Measurements from ENCODE around the gene SLC6A11. TPM values are rescaled to one million over a fixed set of nuclear protein-coding genes. Genes with fewer than 3 reads are reported as not detected.

The SLC6A11 gene
- total RNA-seq, 2 experiments from 2014 or later, result not detected

DNA sequence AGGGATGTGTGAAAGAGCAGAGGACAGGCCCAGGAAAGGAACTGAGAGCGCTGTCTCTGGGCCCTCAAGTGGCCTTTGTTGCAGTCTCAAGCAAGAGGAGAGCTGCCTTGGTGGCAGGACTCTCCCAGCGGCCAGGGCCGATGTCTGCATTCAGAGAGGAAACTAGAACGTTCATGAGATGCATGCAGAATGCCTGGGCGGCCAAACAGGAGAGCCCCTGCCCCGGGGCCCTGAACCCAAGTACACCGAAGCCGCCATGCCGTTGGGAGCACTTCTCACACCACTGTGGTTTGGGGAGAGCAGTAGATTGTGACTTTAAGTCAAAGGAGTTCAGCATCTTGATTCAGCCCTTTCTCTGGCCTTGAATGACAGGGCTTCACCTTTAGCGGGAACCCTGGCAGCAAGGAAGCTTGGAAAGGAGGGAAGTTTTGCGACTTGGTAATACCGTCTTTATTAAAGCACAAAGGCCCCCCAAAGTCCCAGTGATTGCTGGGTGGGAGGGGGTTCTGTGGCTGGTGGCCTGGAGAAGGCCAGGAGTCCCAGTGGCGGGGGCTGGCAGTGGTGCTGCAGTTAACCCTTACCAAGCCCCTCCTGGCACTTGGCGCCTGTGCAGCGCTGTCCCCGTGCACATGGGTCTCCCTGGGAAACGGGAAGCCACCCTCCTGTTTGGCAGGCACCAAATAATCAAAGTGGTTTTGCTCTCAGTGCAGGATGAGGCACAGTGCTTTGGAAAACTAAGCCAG lies 36.2 kb downstream of the SLC6A11 start:
- no peak overlapping the region for H3K27ac Mint-ChIP-seq
- no peaks in the 10 kb centered on the region for H3K4me1 Mint-ChIP-seq (ENCODE audit: low read depth)
- no peaks in the 10 kb centered on the region for H3K36me3 Mint-ChIP-seq
- H3K9me3 Mint-ChIP-seq, result no peaks in the 10 kb centered on the region
- no peak for DNase-seq
- CTCF ChIA-PET, result no interaction called here
- intact Hi-C loops (cut with micrococcal nuclease), result no loop called here
- H3K27me3 Mint-ChIP-seq, result peaks cover 17% of the 10 kb centered on the region
- POLR2A ChIA-PET, result no interaction called here
- H3K4me3 Mint-ChIP-seq, result no peak overlapping the region

DNA sequence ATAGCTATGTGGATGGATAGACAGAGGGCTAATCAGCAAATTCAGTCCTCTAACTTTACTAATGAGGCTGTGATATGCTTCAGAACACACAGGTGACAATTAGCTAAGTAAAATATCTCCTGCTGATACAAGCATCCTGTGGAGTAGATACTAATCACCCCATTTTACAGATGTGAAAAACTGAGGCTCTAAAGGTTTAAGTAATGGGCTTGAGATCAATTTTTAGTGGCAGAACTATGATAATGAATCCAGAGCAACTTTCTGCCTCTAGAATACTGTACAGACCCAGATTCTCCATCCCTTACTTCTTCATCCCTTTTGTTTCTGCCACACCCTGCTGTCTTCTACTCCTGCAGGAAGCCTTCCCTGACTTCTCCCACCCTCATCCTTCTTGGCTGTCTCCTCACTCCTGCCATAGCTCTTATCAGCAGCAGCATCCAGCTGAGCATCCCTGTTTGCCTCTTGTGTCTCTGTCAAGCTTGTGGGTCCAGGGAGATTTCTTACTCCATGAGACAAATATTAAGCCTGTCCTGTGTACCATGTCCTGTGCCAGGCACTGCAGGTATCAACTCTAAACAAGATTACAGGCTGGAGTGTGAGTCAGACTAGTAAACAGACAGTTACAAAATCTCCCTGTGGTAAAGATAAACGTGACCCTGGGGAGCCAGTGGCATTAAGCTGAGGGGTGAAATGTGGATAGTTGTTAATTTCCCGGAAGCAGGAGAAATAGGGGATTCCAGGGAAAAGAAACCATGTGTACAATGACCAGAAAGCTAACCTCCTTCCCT lies 39.2 kb downstream of the SLC6A11 start:
- H3K27ac Mint-ChIP-seq, result no peak overlapping the region
- H3K27me3 Mint-ChIP-seq, result peaks cover 14% of the 10 kb centered on the region
- CTCF ChIA-PET, result interaction anchor here (0.6 kb wide), 1 partner anchor 77 kb away, joined by 3 read pairs; no protein-coding TSS in a partner anchor
- H3K36me3 Mint-ChIP-seq, result no peaks in the 10 kb centered on the region
- POLR2A ChIA-PET, result no interaction called here
- H3K4me1 Mint-ChIP-seq (ENCODE audit: low read depth), result no peaks in the 10 kb centered on the region
- H3K4me3 Mint-ChIP-seq, result no peak overlapping the region
- DNase-seq, result no peak
- no peaks in the 10 kb centered on the region for H3K9me3 Mint-ChIP-seq
- intact Hi-C loops (cut with micrococcal nuclease), result no loop called here

DNA sequence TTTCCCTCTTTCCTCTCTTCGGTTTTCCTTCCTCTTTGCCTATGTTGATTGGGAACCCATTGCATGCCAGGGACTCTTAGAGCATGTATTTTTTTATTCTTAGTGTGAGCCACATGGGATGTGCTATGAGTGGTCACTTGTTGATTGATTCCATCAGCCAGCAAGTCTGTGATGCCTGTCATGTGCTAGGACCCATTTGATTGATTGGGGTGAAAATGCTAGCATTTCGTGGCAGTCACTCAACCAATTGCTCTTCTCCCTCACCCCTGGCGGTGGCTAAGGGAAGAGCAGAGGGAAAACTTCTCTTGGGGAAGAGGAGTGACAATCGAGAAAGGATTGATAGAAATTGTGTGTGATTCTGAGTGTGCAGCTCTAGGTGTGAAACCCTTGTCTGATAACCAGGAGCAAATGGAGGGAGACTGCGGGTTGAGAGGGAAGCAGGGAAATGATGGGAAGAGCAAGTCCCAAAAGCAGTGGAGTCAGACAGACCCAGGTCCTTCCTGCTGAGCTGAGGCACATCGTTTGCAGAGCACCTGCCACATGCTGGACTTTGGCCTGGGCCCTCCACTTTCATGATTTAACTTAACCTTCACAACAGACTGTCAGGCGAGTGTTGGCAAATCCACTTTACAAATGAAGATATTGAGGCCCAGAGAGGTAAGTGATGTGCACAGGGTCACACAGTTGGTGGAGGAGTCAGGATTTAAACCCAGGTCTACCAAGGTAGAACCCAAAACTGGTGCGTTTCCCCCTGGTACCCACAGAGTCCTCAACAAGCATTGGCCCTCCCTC lies 40.0 kb downstream of the SLC6A11 start:
- intact Hi-C loops (cut with micrococcal nuclease), result no loop called here
- ChIA-PET POLR2A (no interaction called here), CTCF (interaction anchor here (0.6 kb wide), 1 partner anchor 77 kb away, joined by 3 read pairs; no protein-coding TSS in a partner anchor)
- Mint-ChIP-seq H3K4me1 (ENCODE audit: low read depth) (no peaks in the 10 kb centered on the region), H3K27me3 (peaks cover 14% of the 10 kb centered on the region), H3K36me3 (no peaks in the 10 kb centered on the region), H3K9me3 (no peaks in the 10 kb centered on the region), H3K4me3 (no peak overlapping the region), H3K27ac (no peak overlapping the region)
- DNase-seq, result no peak

DNA sequence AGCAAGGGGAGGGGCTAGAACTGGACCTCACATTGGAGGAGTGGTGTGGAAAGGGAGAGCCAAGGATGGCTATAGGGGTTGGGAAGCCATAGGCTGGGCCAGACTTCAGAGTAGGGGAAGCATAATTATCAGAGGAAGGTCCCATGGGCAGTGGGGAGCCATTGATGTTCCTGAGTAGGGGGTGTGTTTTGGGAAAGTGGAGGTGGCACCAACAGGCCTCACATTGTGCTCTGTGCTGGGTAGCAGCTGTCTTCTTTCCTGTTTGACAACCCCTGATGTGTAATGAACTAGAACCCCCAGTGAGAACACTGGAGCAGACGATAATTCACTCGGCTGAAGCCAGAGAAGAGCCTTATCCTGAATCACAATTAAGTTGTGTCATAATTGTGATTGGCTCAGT lies 41.2 kb downstream of the SLC6A11 start:
- intact Hi-C loops (cut with micrococcal nuclease), result no loop called here
- H3K27me3 Mint-ChIP-seq, result peaks cover 14% of the 10 kb centered on the region

DNA sequence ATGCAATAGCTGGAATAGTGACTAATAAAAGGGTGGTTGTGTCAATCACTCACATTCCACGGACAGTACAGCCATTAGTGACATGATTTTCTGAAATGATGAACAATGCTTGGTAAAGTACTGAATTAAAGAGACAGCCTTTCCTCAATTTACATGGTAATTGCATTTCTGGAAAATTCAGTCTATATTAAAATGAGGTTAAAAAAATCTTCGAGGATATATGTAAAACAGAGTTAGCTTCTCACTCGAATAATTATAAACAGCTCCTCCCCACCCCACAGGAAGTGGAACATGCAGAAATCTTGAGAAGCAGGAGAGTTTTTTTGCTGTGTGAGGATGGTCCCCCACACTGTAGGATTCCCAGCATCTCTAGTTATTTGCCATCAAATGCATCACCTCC lies 42.1 kb downstream of the SLC6A11 start:
- Mint-ChIP-seq H3K27me3 (peaks cover 12% of the 10 kb centered on the region), H3K9me3 (no peaks in the 10 kb centered on the region), H3K4me1 (ENCODE audit: low read depth) (no peaks in the 10 kb centered on the region), H3K36me3 (no peaks in the 10 kb centered on the region), H3K4me3 (no peak overlapping the region), H3K27ac (no peak overlapping the region)
- intact Hi-C loops (cut with micrococcal nuclease), result no loop called here
- POLR2A ChIA-PET, result no interaction called here
- no peak for DNase-seq
- CTCF ChIA-PET, result no interaction called here

More for the DNA sequence above, 41.2 kb downstream of the SLC6A11 start:
- ChIA-PET POLR2A (no interaction called here), CTCF (no interaction called here)
- no peaks in the 10 kb centered on the region for H3K36me3 Mint-ChIP-seq
- DNase-seq, result no peak
- H3K9me3 Mint-ChIP-seq, result no peaks in the 10 kb centered on the region
- no peak overlapping the region for H3K4me3 Mint-ChIP-seq
- no peaks in the 10 kb centered on the region for H3K4me1 Mint-ChIP-seq (ENCODE audit: low read depth)
- no peak overlapping the region for H3K27ac Mint-ChIP-seq

DNA sequence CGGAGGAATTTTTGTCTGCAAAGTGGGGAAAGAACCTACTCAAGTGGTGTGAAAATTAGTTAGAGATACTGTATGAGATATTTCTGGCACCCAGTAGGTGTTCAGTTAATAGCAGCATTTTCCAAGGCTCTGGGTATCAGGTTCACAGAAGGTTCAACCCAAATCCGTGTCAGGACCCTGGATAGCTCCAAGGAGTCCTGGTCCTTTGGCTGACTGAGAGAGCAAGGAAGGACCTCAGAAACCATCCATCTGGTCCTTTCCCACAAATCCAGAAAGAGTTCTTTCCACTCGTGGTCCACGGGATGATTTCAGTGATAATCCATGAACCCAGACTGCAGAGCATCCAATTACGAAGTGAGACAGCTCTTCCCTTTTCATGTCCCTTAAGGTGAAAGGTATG lies 51.4 kb downstream of the SLC6A11 start:
- DNase-seq, result no peak
- Mint-ChIP-seq H3K4me3 (no peak overlapping the region), H3K27me3 (peaks cover 2% of the 10 kb centered on the region), H3K4me1 (ENCODE audit: low read depth) (no peaks in the 10 kb centered on the region), H3K9me3 (no peaks in the 10 kb centered on the region), H3K36me3 (no peaks in the 10 kb centered on the region), H3K27ac (no peak overlapping the region)
- CTCF ChIA-PET, result no interaction called here
- intact Hi-C loops (cut with micrococcal nuclease), result no loop called here
- POLR2A ChIA-PET, result no interaction called here

DNA sequence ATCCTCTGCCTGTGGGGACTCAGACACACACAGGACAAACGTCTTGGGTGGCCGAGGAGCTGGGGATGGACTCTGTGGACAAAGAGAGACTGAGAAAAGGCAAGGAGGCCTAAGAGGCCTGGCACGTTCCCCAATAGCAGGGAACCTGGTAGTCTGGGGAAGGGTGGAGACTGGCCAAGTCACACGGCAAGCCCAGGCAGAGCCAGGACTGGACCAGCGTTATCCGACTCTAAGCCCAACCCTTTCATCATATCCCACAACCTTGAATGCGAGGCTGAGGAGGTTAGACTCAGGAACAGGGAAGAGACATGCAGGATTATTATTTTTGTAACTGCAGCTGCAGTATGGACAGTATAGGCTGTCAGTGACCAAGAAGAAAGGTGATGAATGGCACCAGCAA lies 53.4 kb downstream of the SLC6A11 start:
- H3K27ac Mint-ChIP-seq, result no peak overlapping the region
- no peak overlapping the region for H3K4me3 Mint-ChIP-seq
- ChIA-PET POLR2A (no interaction called here), CTCF (no interaction called here)
- intact Hi-C loops (cut with micrococcal nuclease), result no loop called here
- no peaks in the 10 kb centered on the region for H3K9me3 Mint-ChIP-seq
- peaks cover 2% of the 10 kb centered on the region for H3K27me3 Mint-ChIP-seq
- H3K36me3 Mint-ChIP-seq, result no peaks in the 10 kb centered on the region
- no peaks in the 10 kb centered on the region for H3K4me1 Mint-ChIP-seq (ENCODE audit: low read depth)
- no peak for DNase-seq

DNA sequence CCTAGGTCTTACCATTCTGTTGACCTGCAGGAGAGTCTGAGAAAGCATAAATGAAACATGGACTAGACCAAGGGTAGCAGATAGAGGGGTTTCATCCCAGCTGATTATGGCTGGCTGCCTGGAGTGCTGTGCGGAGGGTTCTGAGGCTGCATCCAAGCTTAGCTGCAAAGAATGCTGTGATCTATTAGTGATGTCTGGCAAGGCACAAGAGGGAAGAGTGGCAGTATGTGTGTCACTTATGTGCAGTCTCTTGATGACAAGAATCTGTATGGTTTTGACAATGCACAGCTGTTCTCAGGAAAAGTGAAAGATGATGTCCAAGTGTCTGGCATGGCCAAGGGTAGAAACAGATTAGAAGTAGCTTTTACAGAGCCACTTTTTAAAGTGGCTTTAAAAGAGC lies 54.3 kb downstream of the SLC6A11 start:
- Mint-ChIP-seq H3K36me3 (no peaks in the 10 kb centered on the region), H3K4me3 (no peak overlapping the region), H3K9me3 (no peaks in the 10 kb centered on the region), H3K4me1 (ENCODE audit: low read depth) (no peaks in the 10 kb centered on the region), H3K27ac (no peak overlapping the region), H3K27me3 (peaks cover 2% of the 10 kb centered on the region)
- CTCF ChIA-PET, result no interaction called here
- intact Hi-C loops (cut with micrococcal nuclease), result no loop called here
- DNase-seq, result no peak
- POLR2A ChIA-PET, result no interaction called here

DNA sequence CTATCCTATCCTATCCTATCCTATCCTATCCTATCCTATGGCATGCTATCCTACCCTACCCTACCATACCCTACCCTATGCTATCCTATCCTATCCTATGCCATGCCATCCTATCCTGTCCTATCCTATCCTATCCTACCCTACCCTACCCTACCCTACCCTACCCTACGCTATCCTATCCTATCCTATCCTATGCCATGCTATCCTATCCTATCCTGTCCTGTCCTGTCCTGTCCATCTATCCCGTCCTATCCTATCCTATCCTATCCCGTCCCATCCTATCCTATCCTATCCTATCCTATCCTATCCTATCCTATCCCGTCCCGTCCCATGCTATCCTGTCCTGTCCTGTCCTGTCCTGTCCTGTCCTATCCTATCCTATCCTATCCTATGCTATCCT lies 57.4 kb downstream of the SLC6A11 start:
- CTCF ChIA-PET, result no interaction called here
- POLR2A ChIA-PET, result no interaction called here
- Mint-ChIP-seq H3K4me1 (ENCODE audit: low read depth) (no peaks in the 10 kb centered on the region), H3K9me3 (no peaks in the 10 kb centered on the region), H3K36me3 (no peaks in the 10 kb centered on the region), H3K27me3 (peaks cover 4% of the 10 kb centered on the region), H3K27ac (no peak overlapping the region), H3K4me3 (no peak overlapping the region)
- intact Hi-C loops (cut with micrococcal nuclease), result no loop called here
- no peak for DNase-seq

DNA sequence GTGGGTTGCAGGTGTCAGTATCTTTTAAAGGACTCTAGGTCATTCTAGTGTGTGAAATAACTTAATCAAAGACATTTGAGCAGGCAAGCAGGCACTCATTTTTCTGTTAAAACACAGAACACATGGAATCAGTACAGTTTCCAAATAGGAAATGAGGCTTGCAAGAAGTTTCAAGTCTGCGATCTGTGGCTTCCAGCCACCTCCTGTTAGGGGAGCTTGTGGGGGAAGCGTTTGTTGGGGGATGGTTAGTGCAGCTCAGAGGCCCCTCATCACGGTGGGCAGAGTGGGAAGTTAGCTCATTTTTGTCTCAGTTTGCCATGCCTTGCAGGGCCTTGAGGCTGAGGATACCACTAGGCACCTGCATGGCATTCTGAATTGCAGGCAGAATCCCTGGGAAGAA lies 59.9 kb downstream of the SLC6A11 start:
- H3K4me3 Mint-ChIP-seq, result no peak overlapping the region

DNA sequence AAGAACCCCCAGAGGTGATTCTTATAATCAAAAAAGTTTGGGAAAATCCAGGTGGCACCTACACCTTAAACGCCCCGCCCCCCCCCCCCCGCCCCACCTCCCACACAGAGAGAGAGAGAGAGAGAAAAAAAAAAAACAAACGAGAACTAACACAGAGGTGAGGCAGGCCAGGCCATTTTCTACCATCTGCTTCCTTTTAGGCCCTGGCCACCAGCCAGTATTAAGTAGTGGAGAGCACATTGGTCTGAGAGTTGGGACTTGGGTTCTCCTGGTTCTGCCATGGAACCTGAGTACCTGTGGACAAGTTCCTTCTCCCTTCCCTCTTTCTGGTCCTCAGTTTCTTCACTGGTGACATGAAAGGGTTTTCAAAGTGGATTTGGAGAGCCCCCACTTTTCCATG lies 60.6 kb downstream of the SLC6A11 start:
- Mint-ChIP-seq H3K4me1 (ENCODE audit: low read depth) (no peaks in the 10 kb centered on the region), H3K27ac (no peak overlapping the region), H3K4me3 (no peak overlapping the region), H3K27me3 (peaks cover 6% of the 10 kb centered on the region), H3K9me3 (no peaks in the 10 kb centered on the region), H3K36me3 (no peaks in the 10 kb centered on the region)
- ChIA-PET POLR2A (no interaction called here), CTCF (interaction anchor here (0.6 kb wide), 1 partner anchor 75 kb away, joined by 3 read pairs; no protein-coding TSS in a partner anchor)
- no peak for DNase-seq
- intact Hi-C loops (cut with micrococcal nuclease), result no loop called here

More for the DNA sequence above, 59.9 kb downstream of the SLC6A11 start:
- ChIA-PET CTCF (interaction anchor here (1.1 kb wide), 1 partner anchor 63 kb away, joined by 3 read pairs; no protein-coding TSS in a partner anchor), POLR2A (no interaction called here)
- no peak for DNase-seq
- H3K36me3 Mint-ChIP-seq, result no peaks in the 10 kb centered on the region
- peaks cover 7% of the 10 kb centered on the region for H3K27me3 Mint-ChIP-seq
- H3K27ac Mint-ChIP-seq, result no peak overlapping the region
- no peaks in the 10 kb centered on the region for H3K4me1 Mint-ChIP-seq (ENCODE audit: low read depth)
- intact Hi-C loops (cut with micrococcal nuclease), result no loop called here
- no peaks in the 10 kb centered on the region for H3K9me3 Mint-ChIP-seq

DNA sequence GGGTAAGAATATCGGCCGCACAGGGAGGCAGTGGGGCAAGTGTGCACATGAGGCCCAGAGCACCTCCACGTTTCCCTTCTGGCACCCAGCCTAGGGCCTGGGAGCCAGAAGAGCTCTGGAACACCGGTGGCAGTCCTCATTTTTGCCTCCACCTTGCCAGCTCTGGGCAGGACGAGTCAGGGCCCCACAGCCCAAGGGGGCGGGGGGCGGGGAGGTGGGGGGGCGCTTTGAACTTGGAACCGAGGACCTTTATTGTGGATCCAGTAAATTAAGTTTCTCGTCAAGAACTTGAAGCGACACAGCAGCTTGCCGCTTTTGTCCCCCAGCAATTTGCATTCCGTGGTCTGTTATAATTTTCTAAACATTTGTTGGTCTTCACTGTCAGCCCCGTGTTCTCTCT lies 66.8 kb downstream of the SLC6A11 start:
- Mint-ChIP-seq H3K27me3 (peaks cover 19% of the 10 kb centered on the region), H3K36me3 (no peaks in the 10 kb centered on the region), H3K9me3 (no peaks in the 10 kb centered on the region), H3K4me1 (ENCODE audit: low read depth) (no peaks in the 10 kb centered on the region), H3K27ac (no peak overlapping the region), H3K4me3 (no peak overlapping the region)
- ChIA-PET POLR2A (no interaction called here), CTCF (interaction anchor here (2.6 kb wide), 1 partner anchor 124 kb away, joined by 15 read pairs; no protein-coding TSS in a partner anchor)
- no peak for DNase-seq
- intact Hi-C loops (cut with micrococcal nuclease), result no loop called here

All from activated CD4-positive, alpha-beta memory T cell treated with anti-CD3 and anti-CD28 coated beads for 36 hours (primary cell).